Stimulated activated CD4-positive, alpha-beta T cell treated with anti-CD3 and anti-CD28 coated beads, Interleukin-15, amount 100 ng/mL, for 48 hours (primary cell): ENCODE measurements around the gene EIF3L.

Source experiments
- DNase-seq, 2 donors: peaks; one replicate each; pipeline ENCODE4 v3.0.0-alpha.2; 2020; ENCODE audit warnings: low read depth in 2 of 2

EIF3L gene

GRCh38 chr22:37926771-37927636, 77.8 kb downstream of the EIF3L start:
- no peak for DNase-seq

- no peak for DNase-seq
Observed at GRCh38 chr22:37927637-37927936, 78.4 kb downstream of the EIF3L start.

GRCh38 chr22:37929390-37929789, 80.2 kb downstream of the EIF3L start:
- no peak for DNase-seq

- DNase-seq = no peak
Observed at GRCh38 chr22:37930270-37930951, 81.2 kb downstream of the EIF3L start.

- DNase-seq = no peak
Observed at GRCh38 chr22:37930952-37931440, 81.8 kb downstream of the EIF3L start.

- DNase-seq = no peak
Observed at GRCh38 chr22:37931893-37932389, 82.7 kb downstream of the EIF3L start.

GRCh38 chr22:37932401-37932800, 83.2 kb downstream of the EIF3L start:
- no peak for DNase-seq

- no peak for DNase-seq
Observed at GRCh38 chr22:37932821-37933578, 83.8 kb downstream of the EIF3L start.

- DNase-seq = peak; percentile 72 to 87
Observed at GRCh38 chr22:37933711-37934376, 84.6 kb downstream of the EIF3L start.
